B cell (primary cell): ENCODE measurements around the gene GNB2.

Source experiments
- EZH2 ChIP-seq: IDR thresholded peaks from 2 replicates; pipeline ENCODE4 v1.6.1; 2012; ENCODE audit warnings: borderline replicate concordance, low read depth, mild to moderate bottlenecking, moderate library complexity, low read length; ENCODE audit not compliant: insufficient read depth, poor library complexity, severe bottlenecking
- TF ChIP-seq, protein P1 (sequence below): fragments of 200-600 bp; IDR thresholded peaks from one replicate; pipeline ENCODE4 v1.8.0; 2022; ENCODE audit warnings: antibody characterized with exemption, mild to moderate bottlenecking

DNA sequence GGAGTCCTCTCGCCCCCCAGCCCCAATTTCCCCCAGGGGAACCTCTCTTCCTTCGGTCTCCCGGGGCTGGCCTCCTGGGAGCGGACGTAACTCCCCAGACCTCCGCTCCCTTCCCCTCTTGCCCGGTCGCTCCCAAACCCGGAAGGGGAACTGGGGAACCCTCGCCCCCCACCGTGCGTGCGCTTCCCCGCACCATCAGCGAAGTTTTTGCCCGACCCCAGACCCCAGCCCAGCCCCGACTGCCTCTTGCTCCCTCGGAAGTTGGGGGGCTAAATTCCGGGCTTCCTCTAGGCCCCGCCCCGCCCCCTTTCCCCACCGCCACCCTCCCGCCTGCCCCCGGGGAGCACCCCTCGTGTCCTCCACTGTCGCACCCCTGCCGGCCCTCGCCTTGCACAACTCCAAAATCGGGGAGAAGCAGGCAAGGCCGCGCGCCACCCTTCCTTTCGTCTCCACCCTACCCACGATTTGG lies 436 bp downstream of the GNB2 start:
- TF ChIP-seq, protein P1, sequence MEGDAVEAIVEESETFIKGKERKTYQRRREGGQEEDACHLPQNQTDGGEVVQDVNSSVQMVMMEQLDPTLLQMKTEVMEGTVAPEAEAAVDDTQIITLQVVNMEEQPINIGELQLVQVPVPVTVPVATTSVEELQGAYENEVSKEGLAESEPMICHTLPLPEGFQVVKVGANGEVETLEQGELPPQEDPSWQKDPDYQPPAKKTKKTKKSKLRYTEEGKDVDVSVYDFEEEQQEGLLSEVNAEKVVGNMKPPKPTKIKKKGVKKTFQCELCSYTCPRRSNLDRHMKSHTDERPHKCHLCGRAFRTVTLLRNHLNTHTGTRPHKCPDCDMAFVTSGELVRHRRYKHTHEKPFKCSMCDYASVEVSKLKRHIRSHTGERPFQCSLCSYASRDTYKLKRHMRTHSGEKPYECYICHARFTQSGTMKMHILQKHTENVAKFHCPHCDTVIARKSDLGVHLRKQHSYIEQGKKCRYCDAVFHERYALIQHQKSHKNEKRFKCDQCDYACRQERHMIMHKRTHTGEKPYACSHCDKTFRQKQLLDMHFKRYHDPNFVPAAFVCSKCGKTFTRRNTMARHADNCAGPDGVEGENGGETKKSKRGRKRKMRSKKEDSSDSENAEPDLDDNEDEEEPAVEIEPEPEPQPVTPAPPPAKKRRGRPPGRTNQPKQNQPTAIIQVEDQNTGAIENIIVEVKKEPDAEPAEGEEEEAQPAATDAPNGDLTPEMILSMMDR = no peak
- no peak for TF ChIP-seq EZH2
